Measurements from ENCODE around the gene GOSR2.
"Not testable (repeated sequence)": the region's sequence is repeated elsewhere in the genome, so short reads cannot be mapped to it uniquely, and the experiment has no call there.

GOSR2 gene

GRCh38 chr17:46894024-46894423 is 28.9 kb upstream of the GOSR2 start:
- no peak for DNase-seq

DNA sequence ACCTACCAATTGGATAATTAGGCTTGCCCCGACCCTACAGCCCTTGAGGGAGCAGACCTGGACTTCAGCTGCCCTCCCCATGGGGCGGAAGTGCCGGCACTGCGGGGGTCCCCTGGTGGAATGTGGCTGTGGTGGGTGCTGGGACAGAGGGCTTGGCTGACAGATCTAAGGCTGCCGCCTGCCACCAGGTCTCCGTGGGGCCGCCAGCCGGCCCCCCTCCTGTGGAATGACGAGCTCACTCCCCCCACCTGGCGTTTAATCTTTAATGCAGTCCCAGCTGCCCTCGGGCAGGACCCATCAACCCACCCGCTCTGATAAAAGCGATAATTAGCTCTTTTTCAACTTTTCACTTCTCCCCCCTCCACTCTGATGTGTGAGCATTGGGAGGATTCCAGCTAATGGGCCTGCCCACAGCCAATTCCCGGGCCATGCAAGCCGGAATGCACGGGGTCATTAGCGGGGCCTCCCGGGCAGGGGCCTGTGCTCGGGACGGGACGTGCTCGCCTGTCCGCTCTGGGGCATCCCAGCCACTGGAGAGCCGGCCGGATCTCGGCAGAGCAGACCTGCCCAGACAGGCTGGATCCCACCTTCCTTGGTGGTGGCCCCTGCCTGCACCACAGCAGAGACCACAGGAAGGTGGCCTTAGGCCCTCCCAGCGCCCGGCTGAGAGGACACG is 28.3 kb upstream of the GOSR2 start:
- no peak for DNase-seq

GRCh38 chr17:46895171-46895570 is 27.8 kb upstream of the GOSR2 start:
- DNase-seq: no peak

DNA sequence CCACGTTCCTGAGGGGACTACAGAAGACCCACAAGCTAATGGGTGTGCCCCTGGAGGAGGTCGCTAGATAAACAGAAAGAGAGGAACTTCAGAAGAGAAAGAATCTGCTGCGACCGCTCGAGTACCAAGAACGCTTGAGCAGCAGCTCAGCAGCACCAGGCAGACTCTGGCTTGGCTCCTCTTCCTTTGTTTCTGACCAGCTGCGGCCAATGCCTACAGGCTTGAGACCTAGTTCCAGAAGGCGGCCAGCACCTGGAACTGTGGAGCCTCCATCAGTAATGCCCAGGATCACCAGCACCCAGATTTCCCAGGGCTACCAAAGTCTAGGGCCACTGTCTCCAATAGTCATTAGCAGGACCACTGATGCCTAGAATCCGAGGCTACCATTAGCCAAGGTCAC is 26.0 kb upstream of the GOSR2 start:
- no peak for DNase-seq

- DNase-seq: no peak
Observed at GRCh38 chr17:46898364-46898763, 24.6 kb upstream of the GOSR2 start.

- DNase-seq: no peak
Observed at GRCh38 chr17:46898860-46899259, 24.1 kb upstream of the GOSR2 start.

- DNase-seq: no peak
Observed at GRCh38 chr17:46901291-46901690, 21.7 kb upstream of the GOSR2 start.

- no peak for DNase-seq
Observed at GRCh38 chr17:46903762-46904672, 18.9 kb upstream of the GOSR2 start.

DNA sequence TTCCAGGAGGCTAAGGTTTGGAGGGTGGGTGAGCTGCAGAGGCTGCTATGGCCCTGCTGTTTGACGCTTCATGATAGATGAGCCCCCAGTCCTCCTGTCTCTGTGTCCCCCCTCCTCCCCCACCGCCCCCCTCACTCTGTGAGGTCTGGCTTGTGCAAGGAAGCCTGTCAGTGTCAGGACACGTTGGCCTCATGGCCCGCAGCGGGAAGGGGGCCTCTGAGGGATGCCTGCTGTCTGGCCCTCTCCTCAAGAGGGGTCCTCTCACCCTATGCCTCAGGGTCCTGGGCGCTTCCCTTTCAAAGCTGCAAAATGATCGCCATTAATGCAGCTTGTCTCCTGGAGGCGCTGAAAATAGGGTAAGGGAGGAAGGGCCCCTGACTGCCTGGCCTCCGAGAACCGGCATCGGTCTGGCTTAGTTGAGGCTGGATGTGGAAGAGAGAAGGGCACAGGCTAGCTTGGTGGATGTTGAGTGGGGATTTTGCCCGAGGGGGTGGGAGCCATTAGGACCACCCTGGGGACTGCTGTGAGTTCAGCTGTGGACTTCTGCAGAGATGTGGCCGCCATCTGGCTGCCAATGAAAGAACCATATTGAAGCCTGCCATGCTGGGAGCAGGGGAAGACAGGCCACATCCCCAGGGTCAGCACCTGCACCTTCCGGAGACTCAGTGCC is 14.8 kb upstream of the GOSR2 start:
- DNase-seq: no peak

GRCh38 chr17:46910179-46910927 is 12.6 kb upstream of the GOSR2 start:
- DNase-seq: no peak

DNA sequence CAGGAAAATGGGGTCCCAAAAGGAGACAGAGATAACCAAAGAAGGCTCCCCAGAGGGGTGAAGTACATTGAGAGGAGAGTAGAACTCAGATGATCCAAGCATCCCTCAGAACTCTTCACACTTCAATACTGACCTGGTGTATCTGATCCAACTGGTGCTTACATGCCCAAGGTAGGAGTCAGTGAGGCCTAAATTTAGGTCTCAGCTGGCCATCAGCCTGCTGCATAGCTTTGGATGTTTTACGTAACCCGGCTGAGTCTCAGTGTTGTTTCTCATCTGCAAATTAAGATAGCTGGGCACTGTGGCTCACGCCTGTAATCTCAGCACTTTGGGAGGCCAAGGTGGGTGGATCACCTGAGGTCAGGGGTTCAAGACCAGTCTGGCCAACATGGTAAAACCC is 11.6 kb upstream of the GOSR2 start:
- no peak for DNase-seq

DNA sequence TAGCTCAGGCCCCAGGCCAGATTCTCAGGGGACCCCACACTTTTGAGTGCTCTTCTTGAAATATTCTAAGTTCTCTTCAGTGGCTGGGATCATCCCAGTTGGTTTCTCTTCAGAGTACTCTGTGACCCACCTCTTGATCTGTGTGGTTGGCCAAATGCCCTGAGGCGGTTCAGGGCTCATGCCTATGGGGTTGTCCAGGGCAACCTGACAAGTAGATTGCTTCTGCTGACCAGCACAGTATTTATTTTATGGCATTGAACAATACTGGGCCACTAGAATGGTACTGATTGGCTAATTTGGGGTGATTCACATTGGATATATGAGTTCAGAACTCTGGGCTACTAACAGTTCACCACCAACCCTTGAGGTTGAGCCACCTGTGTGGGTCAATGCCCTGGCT is 7.4 kb upstream of the GOSR2 start:
- no peak for DNase-seq

DNA sequence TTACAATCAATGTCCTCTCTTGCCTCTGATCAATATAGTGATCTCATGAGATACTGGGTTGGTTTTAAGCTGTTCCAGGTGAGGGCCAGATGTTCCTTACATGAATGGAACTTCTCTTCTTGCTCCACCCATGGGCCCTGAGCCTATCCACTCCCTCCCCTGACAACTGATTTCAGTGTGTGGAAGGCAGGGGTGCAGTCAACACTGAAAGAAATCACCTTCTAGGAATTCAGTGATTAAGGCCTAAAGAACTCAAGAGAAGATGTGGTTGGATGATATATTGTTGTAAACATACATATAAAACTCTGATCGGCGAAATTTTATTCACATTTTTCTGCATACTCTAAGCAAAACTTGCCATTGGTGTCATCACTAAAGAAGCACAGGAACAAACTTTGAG is 6.7 kb upstream of the GOSR2 start:
- no peak for DNase-seq

GRCh38 chr17:46916623-46917022 is 6.3 kb upstream of the GOSR2 start:
- no peak for DNase-seq

- no peak for DNase-seq
Observed at GRCh38 chr17:46917041-46917440, 5.9 kb upstream of the GOSR2 start.

GRCh38 chr17:46917516-46917915 is 5.4 kb upstream of the GOSR2 start:
- no peak for DNase-seq

DNA sequence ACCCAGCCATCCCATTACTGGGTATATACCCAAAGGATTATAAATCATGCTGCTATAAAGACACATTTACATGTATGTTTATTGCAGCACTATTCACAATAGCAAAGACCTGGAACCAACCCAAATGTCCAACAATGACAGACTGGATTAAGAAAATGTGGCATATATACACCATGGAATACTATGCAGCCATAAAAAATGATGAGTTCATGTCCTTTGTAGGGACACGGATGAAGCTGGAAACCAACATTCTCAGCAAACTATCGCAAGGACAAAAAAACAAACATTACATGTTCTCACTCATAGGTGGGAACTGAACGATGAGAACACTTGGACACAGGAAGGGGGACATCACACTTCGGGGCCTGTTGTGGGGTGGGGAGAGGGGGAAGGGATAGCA is 998 bp upstream of the GOSR2 start:
- DNase-seq: not testable (repeated sequence)

DNA sequence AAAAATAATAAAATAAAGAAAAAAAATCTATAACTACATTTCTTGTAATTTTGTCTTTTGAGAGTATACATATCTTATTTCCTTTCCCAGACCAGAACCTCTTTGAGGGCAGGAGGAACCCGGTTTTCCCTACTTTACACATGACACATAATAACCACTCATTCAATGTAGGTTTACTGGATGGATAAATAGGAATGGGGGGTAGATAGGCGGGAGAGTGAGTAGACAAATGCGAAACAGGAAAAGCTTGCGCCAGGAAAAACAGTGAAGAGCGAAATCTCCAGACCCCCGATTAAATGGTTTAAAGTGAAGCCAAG is 515 bp upstream of the GOSR2 start:
- DNase-seq: no peak

DNA sequence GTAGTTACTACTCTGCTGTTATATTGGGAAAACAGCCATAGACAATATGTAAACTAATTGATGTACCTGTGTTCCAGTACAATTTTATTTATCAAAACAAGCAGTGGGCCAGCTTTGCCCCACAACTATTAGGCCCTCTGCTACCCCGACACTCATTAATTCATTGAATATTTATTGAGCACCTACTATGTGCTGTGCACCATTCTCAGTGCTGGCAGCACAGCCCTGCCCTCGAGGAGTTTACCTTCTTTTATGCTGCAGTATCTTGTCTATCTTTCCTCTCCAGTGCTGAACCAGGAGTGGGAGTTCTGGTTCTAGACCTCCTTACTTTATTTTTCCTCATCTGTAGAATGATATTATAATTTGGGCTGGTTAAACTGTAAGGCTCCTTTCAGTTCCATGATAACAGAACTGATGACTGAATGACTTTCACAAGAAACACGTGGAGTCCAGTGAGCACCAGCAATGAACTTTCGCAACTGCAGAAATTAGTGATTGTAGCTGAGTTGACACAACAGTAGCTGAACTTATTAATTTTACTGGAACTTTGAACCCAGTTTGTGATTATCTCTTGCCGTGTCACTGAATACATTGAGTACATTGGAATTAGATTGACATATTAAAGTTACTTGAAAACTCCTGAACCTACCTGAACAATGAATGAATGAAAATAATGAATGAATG is 2.4 kb downstream of the GOSR2 start:
- DNase-seq: no peak

DNA sequence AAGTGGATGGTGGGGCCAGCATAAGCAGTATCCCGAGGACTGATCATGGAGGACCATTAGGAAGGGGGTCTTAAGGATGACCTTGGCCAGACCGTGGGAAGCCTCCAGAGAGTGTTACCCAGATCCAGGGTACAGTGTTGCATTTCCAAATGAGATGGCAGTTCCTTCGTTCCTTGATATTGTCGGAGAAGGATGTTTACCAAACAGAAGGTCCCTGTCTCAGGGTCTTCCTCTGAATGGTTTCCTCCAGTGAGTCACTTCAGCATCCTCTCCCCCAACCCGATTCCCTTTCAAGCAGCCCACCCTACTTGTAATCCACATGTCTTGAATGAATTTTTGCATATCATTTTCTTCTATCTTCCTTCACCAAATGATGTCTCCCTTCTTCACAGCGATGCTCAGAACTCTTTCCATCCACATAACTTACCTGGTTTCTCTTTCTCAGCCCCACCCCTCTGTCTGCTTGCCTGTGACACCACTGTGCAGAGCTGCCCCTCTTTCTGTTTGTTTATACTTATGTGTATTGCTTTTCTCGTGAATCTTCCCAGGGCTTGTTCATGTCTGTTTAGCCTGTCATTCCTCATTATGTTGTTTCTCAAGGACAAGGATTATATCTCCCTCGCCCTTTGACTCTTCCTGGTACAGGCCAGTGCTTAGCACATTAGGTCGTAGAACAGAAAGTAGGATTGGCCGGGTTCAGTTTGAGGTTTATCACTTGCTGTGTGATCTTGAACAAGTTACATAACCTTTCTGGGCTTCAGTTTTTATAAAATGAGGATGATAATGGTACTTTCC is 5.7 kb downstream of the GOSR2 start:
- DNase-seq: no peak

GRCh38 chr17:46929413-46929812 is 6.5 kb downstream of the GOSR2 start:
- peak; percentile 47 for DNase-seq

- no peak for DNase-seq
Observed at GRCh38 chr17:46930051-46930450, 7.1 kb downstream of the GOSR2 start.

All from fibroblast of skin of scalp (primary cell).